K562 (cell line): Measurements from ENCODE around the gene ABCD3.
"Not testable (repeated sequence)": the region's sequence is repeated elsewhere in the genome, so short reads cannot be mapped to it uniquely, and the experiment has no call there.

Source experiments
- BRF2 ChIP-seq: IDR thresholded peaks from 3 replicates; pipeline ENCODE4 v1.6.1; 2011; ENCODE audit warnings: borderline replicate concordance, mild to moderate bottlenecking; ENCODE audit not compliant: insufficient read length, insufficient read depth
- FOSL1 ChIP-seq: fragments of 200-800 bp; sonication (Bioruptor generic); conservative IDR thresholded peaks from 2 replicates; pipeline ENCODE4 v1.6.1; 2016; ENCODE audit warnings: missing genetic modification characterization, missing compliant biosample characterization
- SNAPC5 ChIP-seq: fragments of 250-450 bp; sonication (Bioruptor Pico); IDR thresholded peaks from 2 replicates; pipeline ENCODE4 v1.8.0; 2021; ENCODE audit warnings: moderate library complexity, mild to moderate bottlenecking, inconsistent platforms
- THRA ChIP-seq: fragments of 450-650 bp; IDR thresholded peaks from 2 replicates; pipeline ENCODE4 v1.6.1; 2017; ENCODE audit warnings: mild to moderate bottlenecking, moderate library complexity

GRCh38 chr1:94428927-94429528 lies 10.8 kb downstream of the ABCD3 start:
- not testable (repeated sequence) for TF ChIP-seq BRF2; THRA; FOSL1 (tag); SNAPC5 (CRISPR knock-in tag)
